ENCODE results near the gene BTBD10. TPM values are rescaled to one million over a fixed set of nuclear protein-coding genes. Genes with fewer than 3 reads are reported as not detected.

The BTBD10 gene
- total and polyA plus RNA-seq, 2 experiments from 2014 or later: 20.2 to 30.1 TPM

GRCh38 chr11:13480198-13480597 lies 17.2 kb upstream of the BTBD10 start:
- Mint-ChIP-seq H3K27ac (no peak overlapping the region), H3K27me3 (ENCODE audit: insufficient read depth, low read depth, poor library complexity) (no peaks in the 10 kb centered on the region), H3K9me3 (peaks cover 39% of the 10 kb centered on the region), H3K4me3 (no peak overlapping the region), H3K4me1 (no peaks in the 10 kb centered on the region), H3K36me3 (ENCODE audit: low read depth) (peaks cover 7% of the 10 kb centered on the region; the same call in 1 of the 3 replicates)
- H3K4me2 ChIP-seq: no peak overlapping the region
- ATAC-seq: no peak
- no peak overlapping the region for H2AFZ ChIP-seq
- peaks cover 3% of the 10 kb centered on the region; the same call in 1 of the 2 replicates for H3K9me2 ChIP-seq (ENCODE audit: insufficient read depth)
- H3K4me3 ChIP-seq: no peak overlapping the region
- no peak for TF ChIP-seq ZNF114 (CRISPR knock-in tag; IDR thresholded peaks at IDR 0.05)
- no peak for TF ChIP-seq ETS1 (IDR thresholded peaks at IDR 0.05)
- TF ChIP-seq ZNF462 (CRISPR knock-in tag; IDR thresholded peaks at IDR 0.05): no peak
- no peak for TF ChIP-seq EZH2phosphoT487 (IDR thresholded peaks at IDR 0.05; ENCODE audit: unreplicated experiment)
- H3K79me2 ChIP-seq (replicated peaks; ENCODE audit: insufficient read depth): no peaks in the 10 kb centered on the region
- no peaks in the 10 kb centered on the region for H4K20me1 ChIP-seq (replicated peaks; ENCODE audit: insufficient read depth)
- DNase-seq (ENCODE audit: low spot score): no peak
- H3F3A ChIP-seq (replicated peaks; ENCODE audit: low read depth): no peaks in the 10 kb centered on the region
- H3K4me1 ChIP-seq (ENCODE audit: insufficient read depth): no peaks in the 10 kb centered on the region
- no peaks in the 10 kb centered on the region for H3K27me3 ChIP-seq (ENCODE audit: insufficient read depth)
- no peaks in the 10 kb centered on the region; the same call in 1 of the 2 replicates for H3K36me3 ChIP-seq (ENCODE audit: insufficient read depth)
- no peak overlapping the region for H3K27ac ChIP-seq (ENCODE audit: low read depth)

- Mint-ChIP-seq H3K27me3 (ENCODE audit: insufficient read depth, low read depth, poor library complexity) (no peaks in the 10 kb centered on the region), H3K4me1 (no peaks in the 10 kb centered on the region), H3K27ac (no peak overlapping the region), H3K9me3 (peaks cover 34% of the 10 kb centered on the region), H3K36me3 (ENCODE audit: low read depth) (peaks cover 7% of the 10 kb centered on the region; the same call in 1 of the 3 replicates), H3K4me3 (no peak overlapping the region)
- no peaks in the 10 kb centered on the region; the same call in 1 of the 2 replicates for H3K36me3 ChIP-seq (ENCODE audit: insufficient read depth)
- H3K4me3 ChIP-seq: no peak overlapping the region
- H3K27me3 ChIP-seq (ENCODE audit: insufficient read depth): no peaks in the 10 kb centered on the region
- H2AFZ ChIP-seq: no peak overlapping the region
- no peaks in the 10 kb centered on the region for H3F3A ChIP-seq (replicated peaks; ENCODE audit: low read depth)
- no peaks in the 10 kb centered on the region for H4K20me1 ChIP-seq (replicated peaks; ENCODE audit: insufficient read depth)
- H3K27ac ChIP-seq (ENCODE audit: low read depth): no peak overlapping the region
- H3K9me2 ChIP-seq (ENCODE audit: insufficient read depth): no peaks in the 10 kb centered on the region
- no peak for ATAC-seq
- H3K79me2 ChIP-seq (replicated peaks; ENCODE audit: insufficient read depth): no peaks in the 10 kb centered on the region
- no peak for DNase-seq (ENCODE audit: low spot score)
- H3K4me1 ChIP-seq (ENCODE audit: insufficient read depth): no peaks in the 10 kb centered on the region
- no peak overlapping the region for H3K4me2 ChIP-seq
- no peak for TF ChIP-seq EZH2phosphoT487 (IDR thresholded peaks at IDR 0.05; ENCODE audit: unreplicated experiment)
- TF ChIP-seq ETS1 (IDR thresholded peaks at IDR 0.05): no peak
- TF ChIP-seq REST (IDR thresholded peaks at IDR 0.05; ENCODE audit: unreplicated experiment): no peak
- TF ChIP-seq CREB1 (CRISPR knock-in tag; IDR thresholded peaks at IDR 0.05; ENCODE audit: low read depth): no peak
- TF ChIP-seq NANOG (IDR thresholded peaks at IDR 0.05; ENCODE audit: borderline replicate concordance): no peak
- TF ChIP-seq JUNB (IDR thresholded peaks at IDR 0.05; ENCODE audit: unreplicated experiment): no peak
These were observed 16.7 kb upstream of the BTBD10 start for GRCh38 chr11:13479688-13480087.
